Activated T-cell treated with anti-CD3 and anti-CD28 coated beads, Interleukin-2, amount 50 U/mL, for 48 hours (primary cell): Measurements from ENCODE around the gene NPAS3.

Experiments
- DNase-seq, 2 experiments: peaks; one replicate each; pipeline ENCODE4 v3.0.0-alpha.2; 2020

The NPAS3 gene

DNA sequence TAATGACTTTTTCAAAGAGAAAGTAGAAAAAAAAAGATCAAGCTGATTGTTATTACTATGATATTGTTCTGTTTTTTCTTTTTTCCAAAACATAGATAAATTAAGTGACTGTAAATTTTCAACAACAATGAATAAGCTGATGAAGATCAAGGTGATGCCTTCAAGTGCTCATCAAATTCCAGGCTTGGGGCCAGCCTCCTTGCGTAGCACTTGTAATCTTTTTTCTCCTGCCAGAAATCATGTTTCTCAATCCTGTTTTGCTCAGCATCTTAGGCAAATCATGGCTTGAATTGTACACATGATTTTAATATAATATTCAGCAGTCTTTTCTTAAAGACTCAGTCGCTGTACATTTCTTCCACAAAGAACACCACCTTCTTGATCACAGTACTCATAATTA, 333.2 kb downstream of the NPAS3 start:
- no peak for DNase-seq

DNA sequence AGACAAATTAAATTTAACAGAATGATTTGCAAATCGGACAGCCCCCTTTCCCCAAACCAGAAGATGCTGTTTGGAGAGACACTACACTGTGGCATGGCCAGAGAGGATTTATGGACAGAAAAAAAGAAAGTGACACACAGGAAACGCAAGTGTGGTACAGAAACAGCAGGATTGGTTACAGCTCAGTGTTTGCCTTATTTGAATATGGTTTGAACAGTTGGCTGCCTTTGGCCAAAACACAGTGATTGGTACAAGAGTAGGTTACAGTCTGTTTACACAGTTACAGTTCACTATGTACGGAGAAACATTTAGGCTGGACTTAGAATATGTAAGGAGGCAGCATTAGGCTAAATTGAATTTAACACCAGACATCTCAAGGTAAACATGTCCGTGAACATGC, 335.3 kb downstream of the NPAS3 start:
- no peak for DNase-seq

DNA sequence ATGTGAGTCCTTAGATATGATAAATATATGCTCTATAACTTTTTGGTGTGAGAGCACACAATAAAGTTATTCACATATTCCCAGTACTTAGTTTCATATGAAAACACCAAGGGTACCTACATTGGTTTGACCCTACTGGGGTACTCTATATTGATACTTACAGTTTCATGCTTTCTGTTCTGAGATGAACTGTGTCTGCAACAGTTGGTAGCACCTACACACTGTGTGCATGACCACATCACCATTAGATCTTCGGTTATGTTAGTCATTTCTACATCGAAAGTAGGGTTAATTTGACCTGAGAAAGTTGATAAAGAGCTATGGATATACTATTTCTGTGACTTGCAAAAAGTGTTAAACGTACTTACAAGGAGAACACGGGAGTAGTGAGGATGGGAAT, 337.2 kb downstream of the NPAS3 start:
- no peak for DNase-seq

GRCh38 chr14:33279865-33280264, 341.2 kb downstream of the NPAS3 start:
- no peak for DNase-seq

- no peak for DNase-seq
These were observed 342.0 kb downstream of the NPAS3 start for GRCh38 chr14:33280646-33281045.

GRCh38 chr14:33282331-33283230, 343.9 kb downstream of the NPAS3 start:
- no peak for DNase-seq

GRCh38 chr14:33285902-33286700, 347.4 kb downstream of the NPAS3 start:
- DNase-seq: no peak

DNA sequence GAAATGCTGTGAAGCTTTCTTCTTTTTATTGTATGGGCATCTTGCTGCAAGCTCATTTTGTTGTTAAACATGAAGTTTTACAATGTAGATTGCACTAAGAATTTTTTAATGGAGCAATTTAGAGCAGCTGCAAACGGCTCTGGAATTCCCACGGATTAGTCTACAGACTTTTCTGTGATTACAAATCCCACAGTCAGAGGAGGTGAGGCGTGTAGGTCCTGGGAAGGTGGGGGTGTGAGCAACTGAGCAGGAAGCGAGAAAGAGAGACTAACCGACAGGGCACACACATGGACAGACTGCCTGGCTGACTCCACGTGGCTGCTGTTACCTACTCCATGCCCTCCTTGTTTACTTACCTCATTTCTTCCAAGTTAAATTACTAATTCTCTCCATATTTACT, 348.5 kb downstream of the NPAS3 start:
- DNase-seq: no peak

- DNase-seq: no peak
These were observed 352.0 kb downstream of the NPAS3 start for GRCh38 chr14:33290641-33291040.

- no peak for DNase-seq
These were observed 352.9 kb downstream of the NPAS3 start for GRCh38 chr14:33291529-33292104.

DNA sequence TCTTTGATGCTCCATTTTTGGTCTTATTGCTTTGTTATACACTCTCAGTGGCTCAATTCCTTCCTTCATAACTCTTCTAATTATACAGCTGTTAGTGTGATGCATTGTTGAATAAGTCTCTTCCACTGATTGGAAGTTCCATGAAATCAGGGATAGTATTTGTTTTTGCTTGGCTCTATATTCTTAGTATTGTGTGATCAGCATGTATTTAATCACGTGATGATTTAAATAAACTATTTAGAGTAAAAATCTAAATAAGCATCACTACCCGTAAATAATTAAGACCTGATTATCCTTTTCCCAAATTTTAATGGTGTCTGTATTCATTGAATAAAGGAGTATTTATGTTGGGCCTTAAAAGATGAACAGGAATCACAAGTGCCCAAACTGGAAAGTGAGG, 355.7 kb downstream of the NPAS3 start:
- no peak for DNase-seq

DNA sequence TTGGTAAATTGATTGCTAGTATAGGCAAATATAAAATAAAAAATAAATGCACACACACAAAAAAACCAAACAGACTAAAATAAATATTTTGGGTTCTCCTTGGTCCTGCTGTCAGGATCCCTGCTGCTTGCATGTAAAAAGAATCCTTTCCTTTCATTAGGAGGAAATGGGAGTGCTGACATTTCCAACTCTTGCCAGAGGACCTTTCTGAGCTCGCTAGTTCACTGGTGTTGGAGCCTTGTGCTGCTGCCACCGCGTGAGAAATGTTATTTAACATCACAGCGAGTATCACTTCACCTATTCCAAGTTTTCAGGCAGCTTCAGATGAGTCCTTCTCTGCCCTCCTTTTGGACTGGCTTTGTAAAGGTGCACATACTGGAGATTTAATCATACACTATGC, 358.9 kb downstream of the NPAS3 start:
- DNase-seq: no peak

DNA sequence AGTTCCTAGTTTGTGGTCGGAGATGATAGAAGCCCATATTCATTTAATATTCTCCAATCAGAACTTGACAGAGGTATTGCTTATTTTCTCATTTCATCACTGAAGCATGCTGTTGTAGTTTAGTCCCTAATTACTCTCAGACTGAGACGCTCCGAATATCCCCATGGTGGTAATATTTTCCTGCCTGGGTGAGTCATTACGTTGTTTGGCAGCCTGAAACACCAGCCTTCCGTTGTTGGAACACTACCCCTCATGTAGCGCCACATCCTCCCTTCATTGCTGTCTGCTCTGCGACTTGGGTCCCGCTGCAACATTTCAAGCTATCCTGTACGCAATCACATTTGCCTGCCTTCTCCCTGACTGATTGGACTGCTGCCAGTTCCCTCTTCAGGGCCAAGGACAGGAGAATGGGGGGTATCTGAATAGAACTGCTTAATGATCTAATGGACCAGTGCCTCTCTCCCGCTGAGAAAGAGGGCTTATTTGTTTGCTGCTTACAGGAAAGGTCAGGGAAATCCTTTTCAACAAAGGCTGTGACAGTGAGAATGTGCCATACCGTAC, 369.1 kb downstream of the NPAS3 start:
- DNase-seq: no peak

- DNase-seq: no peak
These were observed 370.4 kb downstream of the NPAS3 start for GRCh38 chr14:33309106-33309505.

- DNase-seq: no peak
These were observed 376.5 kb downstream of the NPAS3 start for GRCh38 chr14:33315217-33315616.

- DNase-seq: no peak
These were observed 377.0 kb downstream of the NPAS3 start for GRCh38 chr14:33315721-33316120.

- no peak for DNase-seq
These were observed 379.0 kb downstream of the NPAS3 start for GRCh38 chr14:33317675-33318074.

DNA sequence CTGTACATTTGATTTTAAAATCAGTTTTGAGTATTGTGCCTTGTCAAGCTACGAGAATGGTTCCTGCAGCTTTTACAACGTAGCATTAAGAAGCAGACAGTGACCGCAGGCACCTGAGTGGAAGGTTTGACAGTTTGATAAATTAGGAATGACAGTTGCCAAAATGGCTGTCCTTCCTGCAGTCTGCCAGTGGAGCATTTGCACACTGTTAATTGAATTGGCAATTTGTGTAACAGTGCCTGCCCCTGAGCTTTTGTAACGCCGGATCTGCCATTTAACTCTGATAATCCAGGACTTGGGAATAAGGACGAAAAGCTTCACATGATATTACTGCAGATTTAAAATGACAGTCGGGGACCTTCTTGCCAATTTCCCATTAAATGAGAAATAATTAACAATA, 385.3 kb downstream of the NPAS3 start:
- no peak for DNase-seq

DNA sequence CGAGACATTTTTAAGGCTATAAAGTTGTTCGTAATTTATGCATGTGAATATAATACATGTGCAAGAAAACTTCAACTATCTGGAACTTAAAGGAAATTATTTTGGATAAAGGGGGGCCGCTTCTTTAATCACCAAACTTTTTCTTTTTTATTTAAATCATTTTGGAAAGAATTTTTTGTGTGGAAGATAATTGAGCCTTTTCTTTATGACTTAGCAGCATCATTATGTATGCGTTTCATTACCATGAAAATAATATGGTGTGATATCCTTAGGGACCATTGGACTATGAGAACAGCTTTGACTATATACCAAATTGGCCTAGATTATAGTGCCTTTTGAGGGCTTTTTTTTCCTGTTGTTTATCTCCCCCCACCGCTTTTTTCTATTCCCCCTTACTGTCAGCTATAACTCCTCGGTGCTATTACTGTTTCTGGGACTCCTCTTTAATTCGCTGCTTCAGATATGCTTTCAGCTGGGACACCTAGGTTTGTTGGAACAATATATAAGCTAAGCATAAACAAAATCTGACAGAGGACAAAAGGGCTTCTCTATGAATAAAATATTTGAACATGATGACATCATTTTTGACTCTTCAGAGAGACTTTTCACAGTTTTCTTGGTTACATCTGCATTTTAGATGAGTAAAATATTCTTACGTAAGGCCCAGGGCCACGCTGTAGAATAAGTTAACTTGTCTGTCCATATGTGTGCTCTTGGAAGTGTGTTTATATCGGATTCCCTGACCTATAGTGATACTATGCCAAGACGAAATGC, 392.7 kb downstream of the NPAS3 start:
- no peak for DNase-seq

DNA sequence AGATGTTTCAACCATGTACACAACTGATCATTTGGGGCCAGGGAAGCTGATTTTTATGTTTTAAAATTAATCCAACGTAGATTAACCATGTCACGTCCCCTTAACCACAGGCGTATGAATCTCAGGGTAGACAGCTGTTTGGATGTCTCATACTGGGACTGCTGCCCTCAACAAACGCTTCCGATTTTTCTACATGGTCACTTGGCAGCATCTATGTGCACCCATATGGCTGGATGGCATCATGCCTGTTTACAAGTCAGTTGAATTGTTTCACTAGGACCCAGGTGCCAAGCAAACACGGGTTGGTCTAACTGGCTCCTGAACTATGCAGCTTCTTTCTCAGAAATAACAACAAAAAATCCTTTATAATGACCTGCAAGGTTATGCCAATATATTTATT, 393.8 kb downstream of the NPAS3 start:
- DNase-seq: no peak

- no peak for DNase-seq
These were observed 396.7 kb downstream of the NPAS3 start for GRCh38 chr14:33335366-33335765.

- no peak for DNase-seq
These were observed 403.8 kb downstream of the NPAS3 start for GRCh38 chr14:33342299-33342974.
